NCI-H2196 treated with DMSO at 0.1 percent for 48 hours (cell line): ENCODE measurements around the gene ABCA8.
"Not testable (repeated sequence)": the region's sequence is repeated elsewhere in the genome, so short reads cannot be mapped to it uniquely, and the experiment has no call there.

Experiments used
- DNase-seq: peaks from one replicate; lab custom pipeline; 2025; ENCODE audit not compliant: unreplicated experiment; lab: John Stamatoyannopoulos, UW

ABCA8 gene

GRCh38 chr17:68830313-68830712 lies 124.9 kb downstream of the ABCA8 start:
- no peak for DNase-seq

GRCh38 chr17:68829211-68829610 lies 126.0 kb downstream of the ABCA8 start:
- no peak for DNase-seq

- DNase-seq, result no peak
Observed at GRCh38 chr17:68824707-68825106, 130.5 kb downstream of the ABCA8 start.

- not testable (repeated sequence) for DNase-seq
Observed at GRCh38 chr17:68824185-68824584, 131.0 kb downstream of the ABCA8 start.

DNA sequence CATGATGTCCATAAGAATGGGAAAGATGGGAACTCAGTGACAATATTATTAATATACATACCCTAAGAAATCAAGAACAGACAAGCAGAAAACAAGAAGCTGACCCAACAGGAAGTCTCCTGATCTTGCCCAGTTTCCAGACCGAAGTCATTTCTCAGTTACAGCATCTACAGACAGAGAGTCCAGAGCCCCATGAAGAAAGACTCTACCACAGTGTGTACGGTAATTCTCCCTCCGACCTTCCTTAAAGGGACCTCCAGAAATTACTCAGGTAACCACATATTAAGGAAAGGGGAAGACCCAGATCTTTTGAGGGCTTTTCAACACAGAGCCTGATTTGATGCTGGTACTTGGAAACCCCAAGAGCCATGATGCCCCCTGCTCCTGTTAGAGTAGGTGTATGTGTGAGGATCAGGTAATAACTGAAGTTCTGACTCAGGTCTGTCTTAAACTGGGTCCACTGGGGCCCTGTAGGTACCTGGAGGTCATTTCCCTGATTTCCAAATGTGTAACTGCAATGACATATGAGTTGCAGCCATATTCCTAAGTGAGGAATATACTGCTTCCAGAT lies 132.4 kb downstream of the ABCA8 start:
- DNase-seq, result no peak

- no peak for DNase-seq
Observed at GRCh38 chr17:68821860-68822696, 133.1 kb downstream of the ABCA8 start.

- DNase-seq, result no peak
Observed at GRCh38 chr17:68820825-68821481, 134.2 kb downstream of the ABCA8 start.

GRCh38 chr17:68820476-68820824 lies 134.7 kb downstream of the ABCA8 start:
- no peak for DNase-seq

DNA sequence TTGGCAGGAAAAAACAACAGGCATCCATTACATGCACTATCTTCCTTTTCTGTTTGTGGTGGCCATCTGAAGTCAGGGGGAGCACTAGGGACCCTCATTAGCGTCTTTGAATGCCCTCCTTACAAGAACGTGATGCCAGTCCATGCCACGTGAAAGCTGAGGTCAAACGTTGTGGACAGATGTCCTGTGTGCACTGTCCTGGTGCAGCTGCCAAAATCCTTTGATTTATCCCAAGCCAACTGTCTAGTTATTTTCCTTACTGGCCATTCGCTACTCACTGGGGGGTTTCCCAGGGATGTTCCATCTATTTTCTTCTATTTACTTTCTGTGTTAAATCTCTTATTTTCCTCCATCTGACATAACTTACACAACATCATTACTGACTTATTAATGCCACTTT lies 135.7 kb downstream of the ABCA8 start:
- no peak for DNase-seq
